ENCODE results near the gene NDUFB3.

DNA sequence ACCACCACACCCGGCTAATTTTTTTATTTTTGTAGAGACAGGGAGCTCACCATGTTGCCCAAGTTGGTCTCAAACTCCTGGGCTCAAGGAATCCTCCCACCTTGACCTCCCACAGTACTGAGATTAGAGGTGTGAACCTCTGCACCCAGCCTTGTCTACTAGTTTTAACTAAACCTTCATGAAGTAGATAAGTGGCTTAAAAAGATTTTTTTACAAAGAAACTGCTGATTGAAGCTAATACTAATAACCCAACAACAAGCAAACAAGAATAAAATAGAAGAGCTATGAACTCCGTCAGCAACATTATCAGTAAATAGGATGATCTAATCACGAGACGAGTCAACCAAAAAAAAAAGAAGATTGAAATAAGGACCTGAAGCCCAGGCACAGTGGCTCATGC lies 18.8 kb downstream of the NDUFB3 start:
- TF ChIP-seq YY1 (IDR thresholded peaks at IDR 0.05; ENCODE audit: insufficient read depth, insufficient read length) (no peak), ZNF274 (IDR thresholded peaks at IDR 0.05; ENCODE audit: low read depth, low read length) (no peak)
